ENCODE data around the gene ARL13B. TPM values are rescaled to one million over a fixed set of nuclear protein-coding genes. Genes with fewer than 3 reads are reported as not detected.
"Not testable (repeated sequence)": the region's sequence is repeated elsewhere in the genome, so short reads cannot be mapped to it uniquely, and the experiment has no call there.

The ARL13B gene
- 10 to 100 TPM in 2 of 3 donors, 1 to 10 TPM in 1; 7.4 to 12.6 (median 12.1) TPM for total RNA-seq

DNA sequence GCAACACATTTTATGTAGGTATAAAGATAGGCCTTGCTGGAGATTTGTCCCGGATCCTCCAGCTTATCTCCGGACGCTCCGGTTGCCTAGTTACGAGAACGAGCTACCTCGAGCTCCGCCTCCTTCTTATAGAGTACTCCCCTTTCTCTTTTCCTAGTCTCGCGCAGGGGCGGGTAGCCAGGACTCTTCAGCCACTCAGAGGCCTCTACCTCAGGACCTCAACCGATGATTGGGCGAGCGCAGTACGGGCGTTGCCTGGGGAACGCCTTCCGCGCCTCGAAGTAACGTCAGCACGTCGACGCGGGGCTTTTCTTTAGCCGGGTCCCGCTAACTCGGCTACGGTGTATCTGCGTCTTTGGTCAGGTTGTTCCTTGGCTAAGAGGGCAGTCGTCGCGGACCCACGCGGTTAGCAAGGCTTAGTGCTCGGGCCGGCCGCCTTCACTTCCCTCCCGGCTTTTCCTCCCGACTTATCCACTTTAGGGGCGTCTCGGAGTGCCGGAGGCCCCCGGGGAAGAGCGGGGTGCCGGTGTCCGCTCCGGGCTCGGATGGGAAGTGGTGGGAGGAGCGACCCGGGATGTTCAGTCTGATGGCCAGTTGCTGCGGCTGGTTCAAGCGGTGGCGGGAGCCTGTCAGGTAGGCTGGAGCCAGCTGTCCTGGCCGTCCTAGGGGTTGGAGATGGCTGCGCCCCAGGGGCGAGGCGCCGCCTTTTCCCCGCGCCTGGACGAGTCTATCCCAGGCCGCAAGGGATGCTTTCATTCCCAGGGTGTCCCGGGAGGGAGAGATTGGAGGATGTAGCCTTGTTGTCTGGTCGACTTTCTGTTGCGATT is at the start of gene ARL13B:
Gene ARL13B (plus strand): TSS at position 306 of the 827 bp plus-strand sequence. CDS start 269 bp downstream, at position 575.
- intact Hi-C loops (cut with DNase I; ENCODE audit: low total_unique reads): no loop called here
- H3K9me3 ChIP-seq: no peaks in the 10 kb centered on the region
- H3K27ac ChIP-seq: peak within 1 kb of the TSS; percentile 96 to 97
- peak; percentile 70 to 89 (median 78) for TF ChIP-seq POLR2AphosphoS5 (IDR thresholded peaks at IDR 0.05)
- TF ChIP-seq POLR2A (IDR thresholded peaks at IDR 0.05): peak; percentile 57
- TF ChIP-seq, protein P1, sequence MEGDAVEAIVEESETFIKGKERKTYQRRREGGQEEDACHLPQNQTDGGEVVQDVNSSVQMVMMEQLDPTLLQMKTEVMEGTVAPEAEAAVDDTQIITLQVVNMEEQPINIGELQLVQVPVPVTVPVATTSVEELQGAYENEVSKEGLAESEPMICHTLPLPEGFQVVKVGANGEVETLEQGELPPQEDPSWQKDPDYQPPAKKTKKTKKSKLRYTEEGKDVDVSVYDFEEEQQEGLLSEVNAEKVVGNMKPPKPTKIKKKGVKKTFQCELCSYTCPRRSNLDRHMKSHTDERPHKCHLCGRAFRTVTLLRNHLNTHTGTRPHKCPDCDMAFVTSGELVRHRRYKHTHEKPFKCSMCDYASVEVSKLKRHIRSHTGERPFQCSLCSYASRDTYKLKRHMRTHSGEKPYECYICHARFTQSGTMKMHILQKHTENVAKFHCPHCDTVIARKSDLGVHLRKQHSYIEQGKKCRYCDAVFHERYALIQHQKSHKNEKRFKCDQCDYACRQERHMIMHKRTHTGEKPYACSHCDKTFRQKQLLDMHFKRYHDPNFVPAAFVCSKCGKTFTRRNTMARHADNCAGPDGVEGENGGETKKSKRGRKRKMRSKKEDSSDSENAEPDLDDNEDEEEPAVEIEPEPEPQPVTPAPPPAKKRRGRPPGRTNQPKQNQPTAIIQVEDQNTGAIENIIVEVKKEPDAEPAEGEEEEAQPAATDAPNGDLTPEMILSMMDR (IDR thresholded peaks at IDR 0.05): peak in 1 of 3 donors; percentile 26
- DNase-seq (ENCODE audit: low spot score in 2 of 2): peak; percentile 94 to 98
- peak within 1 kb of the TSS; percentile 77 to 94 (median 85) for H3K4me3 ChIP-seq
- no peaks in the 10 kb centered on the region for H3K4me1 ChIP-seq
- H3K27me3 ChIP-seq: no peaks in the 10 kb centered on the region
- H3K36me3 ChIP-seq: no peaks in the 10 kb centered on the region

DNA sequence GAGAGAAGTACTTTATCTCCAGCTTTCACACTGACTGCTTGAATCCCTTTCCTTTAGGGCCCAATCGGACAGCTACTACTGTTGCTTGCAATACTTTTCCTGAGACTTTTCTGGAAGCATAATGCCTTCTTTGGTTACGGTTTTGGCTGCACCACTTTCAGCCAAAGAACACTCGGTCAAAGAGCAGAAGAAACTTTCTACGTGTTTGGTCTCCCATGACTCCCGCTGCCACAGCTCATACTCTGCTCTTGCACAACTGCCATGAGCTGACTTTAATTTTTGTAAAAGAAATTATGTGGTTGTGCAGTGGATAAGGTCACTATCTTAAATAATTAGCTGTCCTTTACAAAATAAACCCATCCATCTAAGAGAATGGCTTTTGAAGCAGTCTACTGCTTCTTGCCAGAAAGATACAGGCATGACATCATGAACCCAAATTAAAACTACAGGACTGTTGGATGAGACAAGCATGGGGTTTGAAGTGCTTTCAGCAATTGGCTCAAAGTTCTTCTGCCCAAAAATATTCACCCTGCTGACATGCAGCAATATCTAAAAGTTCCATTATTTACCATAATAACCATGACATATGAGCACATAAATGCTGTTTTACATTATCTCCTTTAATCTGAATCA is 48.2 kb upstream of the ARL13B start:
- H3K27ac ChIP-seq: no peak overlapping the region
- no peaks in the 10 kb centered on the region for H3K4me1 ChIP-seq
- no peak overlapping the region for H3K4me3 ChIP-seq
- no peaks in the 10 kb centered on the region for H3K9me3 ChIP-seq
- no peak for TF ChIP-seq POLR2AphosphoS5 (IDR thresholded peaks at IDR 0.05)
- TF ChIP-seq POLR2A (IDR thresholded peaks at IDR 0.05): no peak
- TF ChIP-seq, protein P1 (IDR thresholded peaks at IDR 0.05): no peak
- H3K36me3 ChIP-seq: no peaks in the 10 kb centered on the region
- intact Hi-C loops (cut with DNase I; ENCODE audit: low total_unique reads): no loop called here
- no peaks in the 10 kb centered on the region for H3K27me3 ChIP-seq
- DNase-seq (ENCODE audit: low spot score in 2 of 2): no peak

DNA sequence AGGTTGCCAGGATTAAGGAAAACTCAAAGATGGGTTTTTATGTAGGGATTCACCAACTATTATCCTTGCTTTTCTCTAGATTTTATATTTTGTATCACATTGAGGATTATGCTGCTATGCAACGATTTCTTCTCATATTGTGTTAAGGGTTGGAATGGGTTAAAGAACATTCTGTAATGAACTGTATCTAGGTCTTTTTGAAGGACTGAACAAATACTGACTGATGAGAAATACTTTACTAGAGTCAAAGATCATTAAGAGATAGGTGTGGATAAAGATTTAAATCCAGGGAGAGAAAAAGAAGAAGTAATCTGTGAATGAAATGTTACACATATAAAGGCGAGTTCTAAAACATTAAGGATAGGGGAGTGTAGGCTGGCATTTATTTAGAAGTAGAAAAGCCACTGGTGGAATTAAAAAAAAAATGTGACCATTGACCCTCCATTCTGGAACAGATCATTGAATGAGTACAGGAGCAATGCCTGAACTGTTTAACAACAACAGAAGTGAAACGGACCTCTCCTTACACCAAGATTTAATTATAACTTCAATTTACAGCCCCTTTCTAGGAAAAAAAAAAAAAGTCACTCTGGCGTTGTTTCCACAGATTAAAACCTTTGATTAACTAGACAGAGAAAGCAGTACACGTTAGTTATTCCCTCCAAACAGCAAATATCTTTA is 45.4 kb upstream of the ARL13B start:
- Histone ChIP-seq H3K9me3 (no peaks in the 10 kb centered on the region), H3K36me3 (no peaks in the 10 kb centered on the region), H3K27me3 (no peaks in the 10 kb centered on the region), H3K4me3 (no peak overlapping the region), H3K4me1 (no peaks in the 10 kb centered on the region), H3K27ac (no peak overlapping the region)
- DNase-seq (ENCODE audit: low spot score in 2 of 2): no peak
- TF ChIP-seq POLR2AphosphoS5 (IDR thresholded peaks at IDR 0.05) (no peak), POLR2A (IDR thresholded peaks at IDR 0.05) (no peak)
- TF ChIP-seq, protein P1 (IDR thresholded peaks at IDR 0.05): no peak
- intact Hi-C loops (cut with DNase I; ENCODE audit: low total_unique reads): no loop called here

DNA sequence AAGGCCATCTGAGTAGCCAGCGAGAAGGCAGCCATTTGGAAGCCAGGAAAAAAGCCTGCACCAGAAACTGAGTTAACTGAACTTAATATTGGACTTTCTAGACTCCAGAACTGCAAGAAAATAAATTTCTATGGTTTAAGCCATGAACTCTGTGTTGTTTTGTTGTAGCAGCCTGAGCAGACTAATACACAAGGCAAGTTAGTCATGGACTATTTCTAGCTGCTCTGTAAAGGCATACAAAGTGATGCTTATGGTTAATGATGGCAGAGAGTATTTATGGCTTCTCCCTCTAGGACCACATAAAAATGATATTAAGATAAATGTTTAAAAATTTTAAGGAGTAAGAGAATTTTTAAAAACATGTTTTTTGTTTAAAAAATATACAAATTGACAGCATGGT is 43.4 kb upstream of the ARL13B start:
- H3K9me3 ChIP-seq: peaks cover 0 to 2% of the 10 kb centered on the region in 2 donors

DNA sequence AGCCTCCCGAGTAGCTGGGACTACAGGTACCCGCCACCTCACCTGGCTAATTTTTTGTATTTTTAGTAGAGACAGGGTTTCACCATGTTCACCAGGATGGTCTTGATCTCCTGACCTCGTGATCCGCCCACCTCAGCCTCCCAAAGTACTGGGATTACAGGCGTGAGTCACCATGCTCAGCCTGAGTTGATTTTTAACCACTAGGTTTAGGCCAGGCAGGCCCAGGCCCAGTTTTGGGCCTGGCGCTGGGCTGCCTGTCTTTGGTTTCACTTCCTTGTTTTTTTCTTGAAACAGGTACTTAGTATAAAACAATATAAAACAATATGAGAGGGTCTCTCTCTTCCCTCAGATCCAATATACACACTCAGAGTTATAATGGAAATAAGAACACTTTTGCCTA is 42.5 kb upstream of the ARL13B start:
- not testable (repeated sequence) for H3K9me3 ChIP-seq; DNase-seq (ENCODE audit: low spot score in 2 of 2)

More for the DNA sequence above, 43.4 kb upstream of the ARL13B start:
- no peaks in the 10 kb centered on the region for H3K27me3 ChIP-seq
- H3K4me3 ChIP-seq: no peak overlapping the region
- H3K36me3 ChIP-seq: no peaks in the 10 kb centered on the region
- no peak for DNase-seq (ENCODE audit: low spot score in 2 of 2)
- H3K27ac ChIP-seq: no peak overlapping the region
- no peak for TF ChIP-seq POLR2AphosphoS5 (IDR thresholded peaks at IDR 0.05)
- no peak for TF ChIP-seq POLR2A (IDR thresholded peaks at IDR 0.05)
- TF ChIP-seq, protein P1 (IDR thresholded peaks at IDR 0.05): no peak
- no peaks in the 10 kb centered on the region for H3K4me1 ChIP-seq
- intact Hi-C loops (cut with DNase I; ENCODE audit: low total_unique reads): no loop called here

DNA sequence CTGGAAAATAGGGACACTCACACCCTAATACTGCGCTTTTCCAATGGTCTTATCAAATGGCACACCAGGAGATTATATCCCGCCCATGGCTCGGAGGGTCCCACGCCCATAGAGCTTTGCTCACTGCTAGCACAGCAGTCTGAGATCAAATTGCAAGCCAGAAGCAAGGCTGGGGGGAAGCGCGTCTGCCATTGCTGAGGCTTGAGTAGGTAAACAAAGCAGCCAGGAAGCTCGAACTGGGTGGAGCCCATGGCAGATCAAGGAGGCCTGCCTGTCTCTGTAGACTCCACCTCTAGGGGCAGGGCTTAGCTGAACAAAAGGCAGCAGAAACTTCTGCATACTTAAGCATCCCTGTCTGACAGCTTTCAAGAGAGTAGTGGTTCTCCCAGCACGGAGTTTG is 30.0 kb upstream of the ARL13B start:
- H3K27me3 ChIP-seq; intact Hi-C loops (cut with DNase I; ENCODE audit: low total_unique reads); H3K27ac ChIP-seq; H3K4me1 ChIP-seq; H3K9me3 ChIP-seq; H3K36me3 ChIP-seq; DNase-seq (ENCODE audit: low spot score in 2 of 2); H3K4me3 ChIP-seq: not testable (repeated sequence)

More for the DNA sequence above, 42.5 kb upstream of the ARL13B start:
- H3K27me3 ChIP-seq; H3K4me3 ChIP-seq; H3K27ac ChIP-seq; H3K4me1 ChIP-seq; intact Hi-C loops (cut with DNase I; ENCODE audit: low total_unique reads); H3K36me3 ChIP-seq: not testable (repeated sequence)
